HEK293 (cell line): ENCODE data around the gene COIL.

Source experiments
- CTCF ChIA-PET: fragments of 350-600 bp; formaldehyde crosslinking; extraction: SDS; loops from one replicate; lab custom pipeline; 2021; ENCODE audit warnings: antibody characterized with exemption; lab: Yijun Ruan, JAX
- POLR2A ChIA-PET: fragments of 300-600 bp; formaldehyde crosslinking; extraction: SDS; loops from one replicate; lab custom pipeline; 2020; ENCODE audit warnings: antibody characterized with exemption, inconsistent platforms; lab: Yijun Ruan, JAX
- H3K27ac ChIP-seq: fragments of 200-500 bp; sonication (Bioruptor generic); 2 replicates; pipeline ENCODE4 v1.5.1; 2014; ENCODE audit warnings: low read depth, low read length, control low read depth, inconsistent platforms; ENCODE audit errors: extremely low read depth
- H3K36me3 ChIP-seq, 2 experiments: fragments of 200-500 bp in 1 of 2; sonication (Bioruptor generic) in 1 of 2; 1 replicate in 1 of 2; 2 replicates in 1 of 2; pipeline ENCODE4 v1.5.1; 2014 to 2017; ENCODE audit warnings: inconsistent platforms in 2 of 2, low read length in 2 of 2; ENCODE audit not compliant: control insufficient read depth in 2 of 2, insufficient read depth in 1 of 2
- H3K4me1 ChIP-seq: fragments of 200-500 bp; sonication (Bioruptor generic); 2 replicates; pipeline ENCODE4 v1.5.1; 2014; ENCODE audit warnings: mild to moderate bottlenecking, low read length, inconsistent platforms; ENCODE audit not compliant: control insufficient read depth, insufficient read depth
- H3K4me3 ChIP-seq: 2 replicates; pipeline ENCODE4 v1.5.1; 2011; ENCODE audit warnings: low read depth, mild to moderate bottlenecking, control low read depth, low read length, moderate library complexity
- H3K9me3 ChIP-seq: fragments of 200-500 bp; sonication (Bioruptor generic); 2 replicates; pipeline ENCODE4 v1.5.1; 2014; ENCODE audit warnings: low read depth, low read length, inconsistent platforms; ENCODE audit not compliant: control insufficient read depth, insufficient read depth
- FEZF1 ChIP-seq: fragments of 450-650 bp; formaldehyde crosslinking; IDR thresholded peaks from 2 replicates; pipeline ENCODE4 v1.5.1; 2016; ENCODE audit warnings: missing biosample characterization, missing genetic modification characterization
- GFI1B ChIP-seq: fragments of 450-650 bp; formaldehyde crosslinking; IDR thresholded peaks from 2 replicates; pipeline ENCODE4 v1.5.1; 2016; ENCODE audit warnings: missing biosample characterization, missing genetic modification characterization
- KLF16 ChIP-seq: fragments of 450-650 bp; formaldehyde crosslinking; IDR thresholded peaks from 2 replicates; pipeline ENCODE4 v1.5.1; 2017; ENCODE audit warnings: missing biosample characterization, missing genetic modification characterization
- ZBTB44 ChIP-seq: fragments of 450-650 bp; IDR thresholded peaks from 2 replicates; pipeline ENCODE4 v1.5.1; 2018; ENCODE audit warnings: missing biosample characterization, mild to moderate bottlenecking, missing genetic modification characterization
- ZNF10 ChIP-seq: fragments of 450-650 bp; formaldehyde crosslinking; IDR thresholded peaks from 2 replicates; pipeline ENCODE4 v1.5.1; 2017; ENCODE audit warnings: missing biosample characterization, missing genetic modification characterization
- ZNF280C ChIP-seq: fragments of 450-650 bp; formaldehyde crosslinking; IDR thresholded peaks from 2 replicates; pipeline ENCODE4 v1.5.1; 2016; ENCODE audit warnings: missing biosample characterization, missing genetic modification characterization
- ZNF362 ChIP-seq: fragments of 450-650 bp; formaldehyde crosslinking; IDR thresholded peaks from 2 replicates; pipeline ENCODE4 v1.5.1; 2016; ENCODE audit warnings: missing biosample characterization, missing genetic modification characterization
- ZNF394 ChIP-seq: fragments of 450-650 bp; formaldehyde crosslinking; IDR thresholded peaks from 2 replicates; pipeline ENCODE4 v1.5.1; 2016; ENCODE audit warnings: missing biosample characterization, missing genetic modification characterization, mild to moderate bottlenecking, moderate library complexity, borderline replicate concordance
- ZNF423 ChIP-seq: fragments of 450-650 bp; formaldehyde crosslinking; IDR thresholded peaks from 2 replicates; pipeline ENCODE4 v1.5.1; 2016; ENCODE audit warnings: missing biosample characterization, missing genetic modification characterization
- ZNF449 ChIP-seq: fragments of 450-650 bp; formaldehyde crosslinking; IDR thresholded peaks from 2 replicates; pipeline ENCODE4 v1.5.1; 2017; ENCODE audit warnings: missing biosample characterization, mild to moderate bottlenecking, missing genetic modification characterization, moderate library complexity
- ZNF514 ChIP-seq: fragments of 450-650 bp; formaldehyde crosslinking; IDR thresholded peaks from 2 replicates; pipeline ENCODE4 v1.5.1; 2016; ENCODE audit warnings: missing biosample characterization, missing genetic modification characterization
- ZNF530 ChIP-seq: fragments of 450-650 bp; formaldehyde crosslinking; IDR thresholded peaks from 2 replicates; pipeline ENCODE4 v1.5.1; 2016; ENCODE audit warnings: low read depth, missing biosample characterization, missing genetic modification characterization
- ZNF600 ChIP-seq: fragments of 450-650 bp; formaldehyde crosslinking; IDR thresholded peaks from 2 replicates; pipeline ENCODE4 v1.5.1; 2016; ENCODE audit warnings: missing biosample characterization, missing genetic modification characterization
- ZNF660 ChIP-seq: fragments of 450-650 bp; IDR thresholded peaks from 2 replicates; pipeline ENCODE4 v1.5.1; 2018; ENCODE audit warnings: missing biosample characterization, mild to moderate bottlenecking, missing genetic modification characterization
- ZNF664 ChIP-seq: fragments of 450-650 bp; formaldehyde crosslinking; IDR thresholded peaks from 2 replicates; pipeline ENCODE4 v1.5.1; 2016; ENCODE audit warnings: missing biosample characterization, missing genetic modification characterization

The COIL gene

GRCh38 chr17:56936697-56937322 is 24.0 kb downstream of the COIL start:
- CTCF ChIA-PET = interaction anchor here (0.7 to 2.5 kb wide), 4 partner anchors 117 to 221 kb away, joined by 3 to 15 read pairs (median 4); no protein-coding TSS in a partner anchor

GRCh38 chr17:56935461-56935860 is 25.4 kb downstream of the COIL start:
- no peaks in the 10 kb centered on the region for H3K4me1 ChIP-seq
- H3K27ac ChIP-seq = no peak overlapping the region
- ChIA-PET CTCF (interaction anchor here (1.9 to 2.5 kb wide), 2 partner anchors 116 to 219 kb away, joined by 5 to 15 read pairs; no protein-coding TSS in a partner anchor), POLR2A (no interaction called here)
- H3K9me3 ChIP-seq = no peaks in the 10 kb centered on the region
- no peak overlapping the region for H3K4me3 ChIP-seq
- TF ChIP-seq KLF16 (tag by site-specific recombination) (no peak), FEZF1 (tag by site-specific recombination) (no peak), ZNF280C (tag by site-specific recombination) (no peak), ZNF423 (tag by site-specific recombination) (no peak), ZNF660 (tag by site-specific recombination) (no peak), ZNF600 (tag by site-specific recombination) (no peak)
- H3K36me3 ChIP-seq = peaks cover 33 to 63% of the 10 kb centered on the region in 2 experiments

More at GRCh38 chr17:56936697-56937322, 24.0 kb downstream of the COIL start:
- POLR2A ChIA-PET = no interaction called here
- TF ChIP-seq ZNF449 (peak; percentile 44; the same call in 1 of the 2 replicates), ZNF10 (tag by site-specific recombination) (no peak)
- Histone ChIP-seq H3K4me1 (no peaks in the 10 kb centered on the region), H3K36me3 (peaks cover 45 to 75% of the 10 kb centered on the region in 2 experiments), H3K4me3 (no peak overlapping the region), H3K27ac (no peak overlapping the region), H3K9me3 (no peaks in the 10 kb centered on the region)

- Histone ChIP-seq H3K9me3 (no peaks in the 10 kb centered on the region), H3K27ac (no peak overlapping the region), H3K4me1 (no peaks in the 10 kb centered on the region), H3K36me3 (peaks cover 23 to 51% of the 10 kb centered on the region in 2 experiments), H3K4me3 (no peak overlapping the region)
- ChIA-PET POLR2A (no interaction called here), CTCF (interaction anchor here (1.4 kb wide), 1 partner anchor 115 kb away, joined by 4 read pairs; no protein-coding TSS in a partner anchor)
- TF ChIP-seq ZBTB44 (no peak), ZNF514 (tag by site-specific recombination) (no peak), GFI1B (tag by site-specific recombination) (no peak), ZNF423 (tag by site-specific recombination) (no peak), ZNF394 (tag by site-specific recombination) (no peak), ZNF362 (tag by site-specific recombination) (no peak), ZNF530 (tag by site-specific recombination) (no peak), ZNF664 (tag by site-specific recombination) (no peak)
Measured at GRCh38 chr17:56934280-56934679, 26.6 kb downstream of the COIL start.
